Measurements from ENCODE around the gene TPRG1.
A peak's percentile ranks its signal among the peaks of the same experiment; 100 is the strongest.

TPRG1 gene

DNA sequence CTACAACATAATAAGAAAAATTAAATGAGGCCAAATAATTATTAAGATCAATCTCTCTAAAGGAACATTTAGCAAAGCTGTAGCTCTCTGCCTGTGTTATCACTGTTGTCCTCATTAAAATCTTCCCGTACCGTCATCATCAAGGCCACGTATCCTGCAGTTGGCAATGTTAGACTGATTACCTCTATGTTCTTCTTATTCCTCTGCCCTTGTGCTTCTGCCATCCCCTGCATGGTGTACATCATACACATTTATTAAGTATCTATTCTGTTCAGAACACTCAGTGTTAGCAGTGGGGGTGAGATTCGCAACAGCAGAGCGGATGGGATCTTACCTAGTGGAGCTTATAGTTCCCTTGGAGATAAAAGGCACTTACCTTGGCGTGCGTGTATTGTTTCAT is 12.8 kb downstream of the TPRG1 start:
- Mint-ChIP-seq H3K27me3 (ENCODE audit: low read depth) (no peaks in the 10 kb centered on the region), H3K4me1 (peaks cover 11% of the 10 kb centered on the region), H3K36me3 (ENCODE audit: low read depth) (peaks cover 13% of the 10 kb centered on the region), H3K27ac (no peak overlapping the region), H3K4me3 (no peak overlapping the region), H3K9me3 (peaks cover 26% of the 10 kb centered on the region)
- TF ChIP-seq, protein P1, sequence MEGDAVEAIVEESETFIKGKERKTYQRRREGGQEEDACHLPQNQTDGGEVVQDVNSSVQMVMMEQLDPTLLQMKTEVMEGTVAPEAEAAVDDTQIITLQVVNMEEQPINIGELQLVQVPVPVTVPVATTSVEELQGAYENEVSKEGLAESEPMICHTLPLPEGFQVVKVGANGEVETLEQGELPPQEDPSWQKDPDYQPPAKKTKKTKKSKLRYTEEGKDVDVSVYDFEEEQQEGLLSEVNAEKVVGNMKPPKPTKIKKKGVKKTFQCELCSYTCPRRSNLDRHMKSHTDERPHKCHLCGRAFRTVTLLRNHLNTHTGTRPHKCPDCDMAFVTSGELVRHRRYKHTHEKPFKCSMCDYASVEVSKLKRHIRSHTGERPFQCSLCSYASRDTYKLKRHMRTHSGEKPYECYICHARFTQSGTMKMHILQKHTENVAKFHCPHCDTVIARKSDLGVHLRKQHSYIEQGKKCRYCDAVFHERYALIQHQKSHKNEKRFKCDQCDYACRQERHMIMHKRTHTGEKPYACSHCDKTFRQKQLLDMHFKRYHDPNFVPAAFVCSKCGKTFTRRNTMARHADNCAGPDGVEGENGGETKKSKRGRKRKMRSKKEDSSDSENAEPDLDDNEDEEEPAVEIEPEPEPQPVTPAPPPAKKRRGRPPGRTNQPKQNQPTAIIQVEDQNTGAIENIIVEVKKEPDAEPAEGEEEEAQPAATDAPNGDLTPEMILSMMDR (IDR thresholded peaks at IDR 0.05; ENCODE audit: unreplicated experiment in 3 of 3): no peak

DNA sequence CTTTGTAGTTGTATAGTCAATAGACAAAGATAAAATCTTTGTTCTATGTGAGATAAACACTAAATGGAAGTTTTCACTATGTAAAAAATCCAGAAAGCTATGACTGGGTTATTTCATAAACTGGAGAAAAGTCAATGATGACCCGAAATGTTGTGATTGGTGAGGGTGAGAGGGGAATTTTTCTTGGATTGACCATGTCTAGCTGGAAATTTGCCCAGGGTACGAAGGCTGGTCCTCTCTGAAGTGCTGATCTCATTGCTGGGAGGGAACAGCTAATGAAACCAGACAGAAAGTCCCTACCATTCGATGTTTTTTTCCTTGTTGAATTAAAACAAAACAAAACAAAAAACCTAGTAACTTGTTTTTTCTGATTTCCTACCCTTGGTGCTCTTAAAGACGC is 14.3 kb downstream of the TPRG1 start:
- TF ChIP-seq, protein P1 (IDR thresholded peaks at IDR 0.05; ENCODE audit: unreplicated experiment in 3 of 3): no peak
- no peak overlapping the region for H3K4me3 Mint-ChIP-seq
- peaks cover 24% of the 10 kb centered on the region for H3K9me3 Mint-ChIP-seq
- H3K27me3 Mint-ChIP-seq (ENCODE audit: low read depth): no peaks in the 10 kb centered on the region
- no peak overlapping the region for H3K27ac Mint-ChIP-seq
- H3K4me1 Mint-ChIP-seq: peaks cover 11% of the 10 kb centered on the region
- peaks cover 9% of the 10 kb centered on the region for H3K36me3 Mint-ChIP-seq (ENCODE audit: low read depth)

DNA sequence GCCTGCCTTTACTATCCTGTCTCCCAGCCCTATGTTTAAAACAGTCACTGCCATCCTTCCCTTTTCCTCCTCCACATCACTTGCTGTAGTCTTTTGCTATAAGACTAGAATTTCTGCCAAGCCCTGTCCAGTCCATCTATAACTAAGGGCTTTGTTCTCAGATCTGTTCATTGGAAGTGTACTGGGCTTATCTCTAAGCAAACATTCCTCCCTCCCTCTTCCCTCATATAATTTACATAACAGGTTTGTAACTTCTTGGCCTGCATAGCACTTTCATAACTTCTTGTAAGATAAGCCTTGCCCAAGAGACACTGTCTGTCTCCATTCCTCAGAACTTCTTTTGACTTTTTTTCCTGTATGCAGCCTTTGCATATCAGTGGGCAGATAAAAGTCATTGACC is 16.7 kb downstream of the TPRG1 start:
- H3K27ac Mint-ChIP-seq: peak overlapping the region; percentile 4 to 34 (median 30)
- TF ChIP-seq, protein P1 (IDR thresholded peaks at IDR 0.05; ENCODE audit: unreplicated experiment in 3 of 3): no peak
- H3K36me3 Mint-ChIP-seq (ENCODE audit: low read depth): no peaks in the 10 kb centered on the region
- no peak overlapping the region for H3K4me3 Mint-ChIP-seq
- H3K9me3 Mint-ChIP-seq: peaks cover 25% of the 10 kb centered on the region
- peaks cover 4% of the 10 kb centered on the region for H3K27me3 Mint-ChIP-seq (ENCODE audit: low read depth)
- H3K4me1 Mint-ChIP-seq: peaks cover 11% of the 10 kb centered on the region

DNA sequence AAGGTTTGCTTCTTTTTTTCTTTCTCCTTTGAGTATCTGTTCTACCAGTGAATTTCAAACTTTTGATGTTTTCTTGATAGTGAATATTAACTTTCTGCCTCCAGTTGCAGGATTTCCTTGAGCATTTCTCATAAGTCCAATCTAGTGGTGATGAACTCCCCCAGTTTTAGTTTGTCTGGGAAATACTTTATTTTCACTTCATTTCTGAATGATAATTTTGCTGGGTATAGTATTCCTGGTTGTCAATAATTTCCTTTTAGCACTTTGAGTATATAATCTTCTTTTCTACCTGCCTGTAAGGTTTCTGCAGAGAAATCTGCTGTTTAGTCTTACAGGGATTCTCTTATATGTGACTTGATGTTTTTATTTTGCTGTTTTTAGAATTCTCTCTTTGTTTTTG is 21.0 kb downstream of the TPRG1 start:
- Mint-ChIP-seq H3K4me1 (peaks cover 9% of the 10 kb centered on the region), H3K9me3 (peaks cover 38% of the 10 kb centered on the region), H3K27me3 (ENCODE audit: low read depth) (peaks cover 4% of the 10 kb centered on the region), H3K27ac (no peak overlapping the region), H3K36me3 (ENCODE audit: low read depth) (no peaks in the 10 kb centered on the region), H3K4me3 (no peak overlapping the region)
- TF ChIP-seq, protein P1 (IDR thresholded peaks at IDR 0.05; ENCODE audit: unreplicated experiment in 3 of 3): no peak

DNA sequence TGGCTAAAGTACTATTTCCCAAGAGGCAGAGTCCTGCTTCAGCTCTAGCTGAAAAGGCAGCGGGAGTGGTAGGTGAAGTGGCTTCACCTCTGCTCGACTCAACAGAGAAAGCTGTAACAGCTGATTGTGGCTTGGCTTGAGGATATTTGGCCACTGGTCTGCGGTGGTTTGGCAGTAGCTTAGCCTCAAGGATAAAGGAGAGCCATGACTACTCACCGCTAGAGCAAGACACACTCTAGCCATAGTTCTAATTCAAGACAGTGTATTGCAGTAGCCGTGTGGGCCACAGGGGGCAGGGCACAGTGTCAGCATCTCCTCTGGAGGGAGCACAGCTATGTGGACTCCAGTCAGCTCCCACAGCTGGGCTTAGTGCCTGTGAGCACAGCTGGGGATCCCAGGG is 23.5 kb downstream of the TPRG1 start:
- Mint-ChIP-seq H3K36me3 (ENCODE audit: low read depth) (no peaks in the 10 kb centered on the region), H3K27ac (no peak overlapping the region), H3K4me3 (no peak overlapping the region), H3K4me1 (no peaks in the 10 kb centered on the region), H3K9me3 (peaks cover 42% of the 10 kb centered on the region), H3K27me3 (ENCODE audit: low read depth) (peaks cover 4% of the 10 kb centered on the region)
- TF ChIP-seq, protein P1 (IDR thresholded peaks at IDR 0.05; ENCODE audit: unreplicated experiment in 3 of 3): no peak

DNA sequence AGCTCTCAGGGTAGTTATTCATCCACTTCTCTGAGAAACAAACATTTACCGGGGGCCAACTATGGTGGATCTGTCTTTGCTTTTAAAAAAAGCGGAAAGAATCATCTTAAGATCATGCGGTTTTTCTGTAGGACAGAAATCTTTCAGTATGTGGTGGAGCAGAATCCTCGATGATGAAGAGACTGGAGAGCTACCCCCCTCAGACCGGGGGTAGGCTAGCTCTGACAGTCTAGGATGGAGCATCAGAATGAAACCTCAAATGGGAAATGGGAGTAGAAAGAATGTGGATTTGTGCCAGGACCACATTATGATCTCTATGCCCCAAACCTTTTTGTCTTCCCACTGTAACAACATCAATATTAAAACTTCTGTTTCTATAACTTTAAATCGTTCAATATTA is 30.3 kb downstream of the TPRG1 start:
- Mint-ChIP-seq H3K9me3 (peaks cover 8% of the 10 kb centered on the region), H3K27me3 (ENCODE audit: low read depth) (peaks cover 4% of the 10 kb centered on the region), H3K27ac (no peak overlapping the region), H3K4me1 (no peaks in the 10 kb centered on the region), H3K4me3 (no peak overlapping the region), H3K36me3 (ENCODE audit: low read depth) (no peaks in the 10 kb centered on the region)
- TF ChIP-seq, protein P1 (IDR thresholded peaks at IDR 0.05; ENCODE audit: unreplicated experiment in 3 of 3): no peak

Data from nephron (organoid).